RWPE1 (cell line): ENCODE measurements around the gene GNE.

Experiments used
- CTCF ChIA-PET: fragments of 350-600 bp; sonication (Branson Sonifier 250); formaldehyde crosslinking; extraction: SDS; loops from one replicate; lab custom pipeline; 2021; lab: Yijun Ruan, JAX
- POLR2A ChIA-PET: fragments of 400-600 bp; formaldehyde crosslinking; extraction: SDS; loops from one replicate; lab custom pipeline; 2020; ENCODE audit warnings: antibody characterized with exemption; ENCODE audit not compliant: low non-redundant PET; lab: Yijun Ruan, JAX
- DNase-seq: peaks from one replicate; pipeline ENCODE4 v3.0.0; 2012; ENCODE audit warnings: low spot score
- H3K27ac ChIP-seq: fragments of 450-650 bp; 2 replicates; pipeline ENCODE4 v1.5.1; 2017
- CTCF ChIP-seq: fragments of 450-650 bp; conservative IDR thresholded peaks from 2 replicates; pipeline ENCODE4 v1.5.1; 2017; ENCODE audit warnings: low read depth, mild to moderate bottlenecking

Gene GNE

GRCh38 chr9:36237230-36237629 lies 21.0 kb downstream of the GNE start:
- CTCF ChIA-PET, result interaction anchor here (0.6 kb wide), 1 partner anchor 72 kb away, joined by 4 read pairs; no protein-coding TSS in a partner anchor
- POLR2A ChIA-PET, result no interaction called here
- H3K27ac ChIP-seq, result no peak overlapping the region
- no peak for DNase-seq
- no peak for TF ChIP-seq CTCF

GRCh38 chr9:36222449-36222848 lies 35.8 kb downstream of the GNE start:
- ChIA-PET CTCF (no interaction called here), POLR2A (no interaction called here)

GRCh38 chr9:36221667-36222066 lies 36.6 kb downstream of the GNE start:
- H3K27ac ChIP-seq, result no peak overlapping the region
- DNase-seq, result no peak
- ChIA-PET CTCF (no interaction called here), POLR2A (no interaction called here)
- no peak for TF ChIP-seq CTCF

More at GRCh38 chr9:36222449-36222848, 35.8 kb downstream of the GNE start:
- no peak overlapping the region for H3K27ac ChIP-seq
- no peak for TF ChIP-seq CTCF
- DNase-seq, result no peak

GRCh38 chr9:36218411-36218901 lies 39.8 kb downstream of the GNE start:
- no peak for TF ChIP-seq CTCF
- ChIA-PET CTCF (interaction anchor here (0.7 kb wide), 1 partner anchor 191 kb away, joined by 3 read pairs; no protein-coding TSS in a partner anchor), POLR2A (no interaction called here)
- DNase-seq, result no peak
- H3K27ac ChIP-seq, result no peak overlapping the region

GRCh38 chr9:36218011-36218410 lies 40.2 kb downstream of the GNE start:
- DNase-seq, result no peak
- ChIA-PET CTCF (interaction anchor here (0.7 kb wide), 1 partner anchor 191 kb away, joined by 3 read pairs; no protein-coding TSS in a partner anchor), POLR2A (no interaction called here)

GRCh38 chr9:36217256-36217968 lies 40.8 kb downstream of the GNE start:
- CTCF ChIA-PET, result interaction anchor here (0.6 kb wide), 1 partner anchor 24 kb away, joined by 3 read pairs; no protein-coding TSS in a partner anchor
- no peak overlapping the region for H3K27ac ChIP-seq
- POLR2A ChIA-PET, result no interaction called here
- no peak for TF ChIP-seq CTCF
- no peak for DNase-seq

More at GRCh38 chr9:36218011-36218410, 40.2 kb downstream of the GNE start:
- 0 out of 2 replicates have a peak overlapping the region, but pooled peaks have one; percentile 9 for H3K27ac ChIP-seq
- no peak for TF ChIP-seq CTCF
